Measurements from ENCODE around the gene NBPF12. TPM values are rescaled to one million over a fixed set of nuclear protein-coding genes. Genes with fewer than 3 reads are reported as not detected.
"Not testable (repeated sequence)": the region's sequence is repeated elsewhere in the genome, so short reads cannot be mapped to it uniquely, and the experiment has no call there.

Gene NBPF12
- total RNA-seq, 1 experiment from 2014 or later: 8.0 TPM

- H4K91ac ChIP-seq (ENCODE audit: insufficient read length, low read depth, low read length); H3K27ac ChIP-seq (ENCODE audit: insufficient read length, low read depth, low read length); H2BK15ac ChIP-seq (ENCODE audit: low read depth, low read length); H3K56ac ChIP-seq (ENCODE audit: insufficient read length, low read depth, low read length); H3K9ac ChIP-seq (ENCODE audit: extremely low read depth, insufficient read length, low read length); H2BK120ac ChIP-seq (ENCODE audit: low read depth, low read length, poor library complexity, severe bottlenecking); H2AFZ ChIP-seq (ENCODE audit: low read length); H3T11ph ChIP-seq (ENCODE audit: low read length); H3K9me3 Mint-ChIP-seq; H3K79me1 ChIP-seq (ENCODE audit: insufficient read depth, low read depth, low read length, poor library complexity, severe bottlenecking); H3K4ac ChIP-seq (ENCODE audit: low read depth, low read length); H2BK5ac ChIP-seq (ENCODE audit: insufficient read length, low read length); H3K27ac Mint-ChIP-seq; H3K4me1 ChIP-seq (ENCODE audit: insufficient read depth, low read length); H3K4me1 Mint-ChIP-seq; DNase-seq; H2BK20ac ChIP-seq (ENCODE audit: low read depth, low read length, poor library complexity, severe bottlenecking); H2AK5ac ChIP-seq (ENCODE audit: insufficient read length, low read length); H4K8ac ChIP-seq (replicated peaks; ENCODE audit: insufficient read length, low read depth, low read length); H3K23ac ChIP-seq (ENCODE audit: insufficient read length, low read depth, low read length); H4K5ac ChIP-seq (ENCODE audit: insufficient read length, low read depth, low read length); H3K18ac ChIP-seq (ENCODE audit: insufficient read length, low read depth, low read length); H2BK12ac ChIP-seq (ENCODE audit: insufficient read length, low read depth, low read length); H3K23me2 ChIP-seq (ENCODE audit: insufficient read length, low read depth, low read length, poor library complexity, severe bottlenecking); H3K79me2 ChIP-seq (ENCODE audit: insufficient read depth, low read length); H3K27me3 Mint-ChIP-seq (ENCODE audit: low read depth); H4K20me1 ChIP-seq (ENCODE audit: control insufficient read depth, insufficient read depth, insufficient read length); H3K9me3 ChIP-seq (ENCODE audit: control insufficient read depth, low read depth, low read length); H3K27me3 ChIP-seq (ENCODE audit: insufficient read depth, low read length); H3K4me2 ChIP-seq (ENCODE audit: insufficient read depth, insufficient read length, low read length); H3K14ac ChIP-seq (ENCODE audit: insufficient read depth, low read length): not testable (repeated sequence)
- Mint-ChIP-seq H3K4me3 (peak overlapping the region in 1 of 2 experiments; percentile 46; a peak in 2 of 5 replicates), H3K36me3 (ENCODE audit: insufficient read depth in 1 of 3, low read depth in 3 of 3) (peaks cover 1 to 11% (median 4%) of the 10 kb centered on the region in 3 experiments; a peak in 5 of 7 replicates)
- WGBS (ENCODE audit: extremely low coverage, insufficient read length, low lambda C conversion rate): no CpG with 5 or more reads among the region's 4 CpGs
These were observed 10.0 kb downstream of the NBPF12 start for GRCh38 chr1:146948127-146948526.

DNA sequence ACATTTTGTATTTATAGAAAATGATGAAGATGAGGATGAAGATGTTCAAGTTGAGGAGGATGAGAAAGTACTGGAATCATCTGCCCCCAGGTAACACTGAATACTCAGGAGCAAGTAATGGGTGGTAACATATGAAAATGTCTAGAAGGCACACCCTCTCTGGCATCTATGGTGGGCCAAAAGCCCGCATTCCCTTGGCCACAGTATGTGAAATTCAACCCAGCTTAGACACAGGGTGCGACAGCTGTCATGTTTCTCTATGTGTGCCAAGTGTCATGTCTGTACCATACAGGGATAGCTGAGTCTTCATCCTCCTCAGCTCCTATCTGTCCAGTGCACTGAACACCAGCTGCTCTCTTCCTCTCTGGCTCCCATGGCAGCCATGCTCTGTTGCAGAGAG, 26.2 kb downstream of the NBPF12 start:
- H4K20me1 ChIP-seq (ENCODE audit: control insufficient read depth, insufficient read depth, insufficient read length); H4K5ac ChIP-seq (ENCODE audit: insufficient read length, low read depth, low read length); H2BK15ac ChIP-seq (ENCODE audit: low read depth, low read length): not testable (repeated sequence)

More for the DNA sequence above, 26.2 kb downstream of the NBPF12 start:
- not testable (repeated sequence) for H3T11ph ChIP-seq (ENCODE audit: low read length); H2BK12ac ChIP-seq (ENCODE audit: insufficient read length, low read depth, low read length); H3K27me3 ChIP-seq (ENCODE audit: insufficient read depth, low read length); H3K4ac ChIP-seq (ENCODE audit: low read depth, low read length); H3K4me1 Mint-ChIP-seq; H3K14ac ChIP-seq (ENCODE audit: insufficient read depth, low read length); H2BK20ac ChIP-seq (ENCODE audit: low read depth, low read length, poor library complexity, severe bottlenecking); H2AK5ac ChIP-seq (ENCODE audit: insufficient read length, low read length); H3K23ac ChIP-seq (ENCODE audit: insufficient read length, low read depth, low read length); H3K9me3 Mint-ChIP-seq; H3K23me2 ChIP-seq (ENCODE audit: insufficient read length, low read depth, low read length, poor library complexity, severe bottlenecking); H3K79me2 ChIP-seq (ENCODE audit: insufficient read depth, low read length); H3K27ac Mint-ChIP-seq; H3K79me1 ChIP-seq (ENCODE audit: insufficient read depth, low read depth, low read length, poor library complexity, severe bottlenecking); DNase-seq; H3K56ac ChIP-seq (ENCODE audit: insufficient read length, low read depth, low read length); H3K9me3 ChIP-seq (ENCODE audit: control insufficient read depth, low read depth, low read length); H3K27ac ChIP-seq (ENCODE audit: insufficient read length, low read depth, low read length); H3K18ac ChIP-seq (ENCODE audit: insufficient read length, low read depth, low read length); H2AFZ ChIP-seq (ENCODE audit: low read length); H2BK5ac ChIP-seq (ENCODE audit: insufficient read length, low read length); H3K4me2 ChIP-seq (ENCODE audit: insufficient read depth, insufficient read length, low read length); H2BK120ac ChIP-seq (ENCODE audit: low read depth, low read length, poor library complexity, severe bottlenecking); H3K27me3 Mint-ChIP-seq (ENCODE audit: low read depth); H4K91ac ChIP-seq (ENCODE audit: insufficient read length, low read depth, low read length); H3K9ac ChIP-seq (ENCODE audit: extremely low read depth, insufficient read length, low read length); H3K4me1 ChIP-seq (ENCODE audit: insufficient read depth, low read length); H3K4me3 Mint-ChIP-seq; H4K8ac ChIP-seq (replicated peaks; ENCODE audit: insufficient read length, low read depth, low read length)
- no CpG with 5 or more reads among the region's 2 CpGs for WGBS (ENCODE audit: extremely low coverage, insufficient read length, low lambda C conversion rate)
- peaks cover 4 to 26% (median 17%) of the 10 kb centered on the region in 3 experiments; a peak in 6 of 7 replicates for H3K36me3 Mint-ChIP-seq (ENCODE audit: insufficient read depth in 1 of 3, low read depth in 3 of 3)
